ENCODE results near the gene SKOR1. TPM values are rescaled to one million over a fixed set of nuclear protein-coding genes. Genes with fewer than 3 reads are reported as not detected.

SKOR1 gene
- total and polyA plus RNA-seq, 2 of the 8 experiments (the other 6 are each of a cell fraction or from before 2014, with no cell fraction given): 0.03 to 0.11 TPM

DNA sequence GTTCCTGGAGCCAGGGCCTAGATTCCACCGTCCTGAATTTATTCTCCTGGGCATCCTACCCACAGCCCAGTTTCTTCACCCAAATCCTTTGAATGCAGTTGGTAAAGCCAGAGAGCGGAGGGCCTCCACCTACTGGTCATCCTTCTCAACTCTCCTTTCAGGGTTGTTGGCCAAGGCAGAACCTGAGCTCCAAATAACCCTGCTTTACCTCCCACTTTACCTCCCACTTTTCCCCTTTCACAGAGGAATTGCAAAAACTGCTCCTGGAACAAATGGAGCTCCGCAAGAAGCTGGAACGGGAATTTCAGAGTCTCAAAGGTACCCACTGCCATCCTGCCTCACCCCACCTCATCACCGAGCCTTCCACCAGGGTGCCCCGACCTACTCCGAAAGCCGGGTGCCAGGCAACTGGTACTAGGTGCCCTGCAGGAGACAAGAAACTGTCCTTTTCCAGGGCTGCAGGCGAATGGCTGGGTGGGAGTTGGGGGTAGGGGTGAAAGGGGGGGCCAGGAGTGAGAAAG is 6.8 kb downstream of the SKOR1 start (continued):
- TF ChIP-seq, protein P1, sequence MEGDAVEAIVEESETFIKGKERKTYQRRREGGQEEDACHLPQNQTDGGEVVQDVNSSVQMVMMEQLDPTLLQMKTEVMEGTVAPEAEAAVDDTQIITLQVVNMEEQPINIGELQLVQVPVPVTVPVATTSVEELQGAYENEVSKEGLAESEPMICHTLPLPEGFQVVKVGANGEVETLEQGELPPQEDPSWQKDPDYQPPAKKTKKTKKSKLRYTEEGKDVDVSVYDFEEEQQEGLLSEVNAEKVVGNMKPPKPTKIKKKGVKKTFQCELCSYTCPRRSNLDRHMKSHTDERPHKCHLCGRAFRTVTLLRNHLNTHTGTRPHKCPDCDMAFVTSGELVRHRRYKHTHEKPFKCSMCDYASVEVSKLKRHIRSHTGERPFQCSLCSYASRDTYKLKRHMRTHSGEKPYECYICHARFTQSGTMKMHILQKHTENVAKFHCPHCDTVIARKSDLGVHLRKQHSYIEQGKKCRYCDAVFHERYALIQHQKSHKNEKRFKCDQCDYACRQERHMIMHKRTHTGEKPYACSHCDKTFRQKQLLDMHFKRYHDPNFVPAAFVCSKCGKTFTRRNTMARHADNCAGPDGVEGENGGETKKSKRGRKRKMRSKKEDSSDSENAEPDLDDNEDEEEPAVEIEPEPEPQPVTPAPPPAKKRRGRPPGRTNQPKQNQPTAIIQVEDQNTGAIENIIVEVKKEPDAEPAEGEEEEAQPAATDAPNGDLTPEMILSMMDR (IDR thresholded peaks at IDR 0.05; ENCODE audit: control extremely low read depth in 1 of 3, insufficient read depth in 1 of 3, low read depth in 1 of 3, low read length in 3 of 3): peak in 2 of 3 experiments; percentile 56 to 70; a peak in 2 of 4 replicates
- TF ChIP-seq SAP30 (IDR thresholded peaks at IDR 0.05; ENCODE audit: insufficient read depth, insufficient replicate concordance, low read length) (no peak), CTBP2 (IDR thresholded peaks at IDR 0.05; ENCODE audit: borderline replicate concordance, insufficient read depth, insufficient read length, low read length) (no peak), RAD21 (IDR thresholded peaks at IDR 0.05 in 1 of 2, conservative IDR thresholded peaks at IDR 0.05 in 1 of 2; ENCODE audit: low read depth in 2 of 2, low read length in 2 of 2) (peak; percentile 63 to 72)
- TF ChIP-seq, protein P2, sequence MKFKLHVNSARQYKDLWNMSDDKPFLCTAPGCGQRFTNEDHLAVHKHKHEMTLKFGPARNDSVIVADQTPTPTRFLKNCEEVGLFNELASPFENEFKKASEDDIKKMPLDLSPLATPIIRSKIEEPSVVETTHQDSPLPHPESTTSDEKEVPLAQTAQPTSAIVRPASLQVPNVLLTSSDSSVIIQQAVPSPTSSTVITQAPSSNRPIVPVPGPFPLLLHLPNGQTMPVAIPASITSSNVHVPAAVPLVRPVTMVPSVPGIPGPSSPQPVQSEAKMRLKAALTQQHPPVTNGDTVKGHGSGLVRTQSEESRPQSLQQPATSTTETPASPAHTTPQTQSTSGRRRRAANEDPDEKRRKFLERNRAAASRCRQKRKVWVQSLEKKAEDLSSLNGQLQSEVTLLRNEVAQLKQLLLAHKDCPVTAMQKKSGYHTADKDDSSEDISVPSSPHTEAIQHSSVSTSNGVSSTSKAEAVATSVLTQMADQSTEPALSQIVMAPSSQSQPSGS (IDR thresholded peaks at IDR 0.05; ENCODE audit: low read length): no peak
